Astrocyte (in vitro differentiated cells and primary cell): ENCODE data around the gene CHST11. TPM values are rescaled to one million over a fixed set of nuclear protein-coding genes. Genes with fewer than 3 reads are reported as not detected.

ENCODE experiments used
- DNase-seq: peaks from one replicate; pipeline ENCODE4 v3.0.0-alpha.2; 2010; ENCODE audit warnings: low read depth
- FAIRE-seq: peaks from 2 replicates; lab custom pipeline; 2011; peaks lifted over from hg19 to GRCh38; lab: Jason Lieb, UNC
- H2AFZ ChIP-seq: 2 replicates; pipeline ENCODE4 v1.6.0; 2012; ENCODE audit warnings: low read depth, low read length, inconsistent platforms
- H3K27ac ChIP-seq: 2 replicates; pipeline ENCODE4 v1.5.1; 2011; ENCODE audit warnings: low read depth, low read length, inconsistent platforms
- H3K27me3 ChIP-seq: 2 replicates; pipeline ENCODE4 v1.6.0; 2011; ENCODE audit warnings: low read length, inconsistent platforms; ENCODE audit not compliant: insufficient read depth
- H3K36me3 ChIP-seq: 2 replicates; pipeline ENCODE4 v1.5.1; 2011; ENCODE audit warnings: low read length, inconsistent platforms; ENCODE audit not compliant: insufficient read depth
- H3K4me1 ChIP-seq: 2 replicates; pipeline ENCODE4 v1.5.1; 2011; ENCODE audit warnings: low read length, inconsistent platforms; ENCODE audit not compliant: insufficient read depth
- H3K4me2 ChIP-seq: 2 replicates; pipeline ENCODE4 v1.6.0; 2012; ENCODE audit warnings: low read length, inconsistent platforms
- H3K4me3 ChIP-seq: 2 replicates; pipeline ENCODE4 v1.5.1; 2011; ENCODE audit warnings: low read depth, mild to moderate bottlenecking, low read length, inconsistent platforms; ENCODE audit not compliant: insufficient read depth
- H3K79me2 ChIP-seq: 2 replicates; pipeline ENCODE4 v1.6.0; 2012; ENCODE audit warnings: mild to moderate bottlenecking, low read length, inconsistent platforms; ENCODE audit not compliant: insufficient read depth
- H3K9ac ChIP-seq: 2 replicates; pipeline ENCODE4 v1.6.0; 2012; ENCODE audit warnings: mild to moderate bottlenecking, low read length, inconsistent platforms
- H3K9me3 ChIP-seq: 2 replicates; pipeline ENCODE4 v1.5.1; 2012; ENCODE audit warnings: low read depth, mild to moderate bottlenecking, low read length, inconsistent platforms; ENCODE audit not compliant: insufficient read depth
- H4K20me1 ChIP-seq: 2 replicates; pipeline ENCODE4 v1.6.0; 2012; ENCODE audit warnings: low read length, inconsistent platforms; ENCODE audit not compliant: insufficient read depth
- H3K27ac Mint-ChIP-seq: one replicate; pipeline ENCODE4 v1.8.0; 2021; ENCODE audit warnings: mild to moderate bottlenecking, mixed read lengths; ENCODE audit not compliant: unreplicated experiment
- H3K27me3 Mint-ChIP-seq: one replicate; pipeline ENCODE4 v1.8.0; 2021; ENCODE audit warnings: low read depth, mixed read lengths; ENCODE audit not compliant: unreplicated experiment
- H3K36me3 Mint-ChIP-seq: one replicate; pipeline ENCODE4 v1.8.0; 2021; ENCODE audit warnings: low read depth, mixed read lengths; ENCODE audit not compliant: unreplicated experiment
- H3K4me1 Mint-ChIP-seq: one replicate; pipeline ENCODE4 v1.8.0; 2021; ENCODE audit warnings: low read depth, mixed read lengths; ENCODE audit not compliant: unreplicated experiment
- H3K4me3 Mint-ChIP-seq: one replicate; pipeline ENCODE4 v1.8.0; 2021; ENCODE audit warnings: mild to moderate bottlenecking, moderate library complexity, mixed read lengths; ENCODE audit not compliant: unreplicated experiment
- H3K9me3 Mint-ChIP-seq: one replicate; pipeline ENCODE4 v1.8.0; 2021; ENCODE audit warnings: mild to moderate bottlenecking, mixed read lengths; ENCODE audit not compliant: unreplicated experiment
- EZH2 ChIP-seq: IDR thresholded peaks from 2 replicates; pipeline ENCODE4 v1.6.1; 2012; ENCODE audit warnings: mild to moderate bottlenecking, low read length, inconsistent platforms; ENCODE audit not compliant: insufficient read depth
- total RNA-seq: library from RNA; stranded (reverse); gene quantifications from 2 replicates; pipeline ENCODE4 v1.2.1, GENCODE V29; 2021
- TF ChIP-seq, protein P1 (sequence below): IDR thresholded peaks from 2 replicates; pipeline ENCODE4 v1.5.1; 2011; ENCODE audit warnings: low read depth, mild to moderate bottlenecking, inconsistent platforms, low read length, moderate library complexity; ENCODE audit not compliant: insufficient read depth

The CHST11 gene
- total RNA-seq, 1 donor from 2014 or later: 30.2 TPM

DNA sequence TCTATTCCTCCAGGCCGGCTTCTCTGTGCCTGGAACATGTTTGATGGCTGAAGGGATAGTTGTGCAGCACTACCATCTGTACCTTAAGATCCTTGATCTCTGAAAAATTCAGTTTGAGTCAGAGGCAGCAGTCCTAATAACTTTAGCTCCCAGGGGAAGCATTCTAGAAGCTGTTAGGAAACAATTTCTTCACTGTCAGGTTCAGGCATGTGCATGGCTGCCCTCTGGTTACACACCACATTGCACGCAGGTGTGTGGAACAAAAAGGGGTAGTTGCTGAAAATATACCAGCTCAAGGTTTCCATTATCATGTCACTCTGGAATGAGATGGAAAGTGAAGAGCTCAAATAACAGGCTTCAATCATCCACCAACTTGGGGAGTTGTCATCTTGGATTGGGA, 80.1 kb downstream of the CHST11 start:
- H3K79me2 ChIP-seq: peaks cover 45% of the 10 kb centered on the region
- Mint-ChIP-seq H3K9me3 (peaks cover 1% of the 10 kb centered on the region), H3K4me1 (peaks cover 32% of the 10 kb centered on the region), H3K4me3 (no peak overlapping the region), H3K27me3 (no peaks in the 10 kb centered on the region), H3K27ac (no peak overlapping the region), H3K36me3 (peaks cover 4% of the 10 kb centered on the region)
- H4K20me1 ChIP-seq: peaks cover 72% of the 10 kb centered on the region
- no peaks in the 10 kb centered on the region for H3K36me3 ChIP-seq
- FAIRE-seq: no peak
- no peak overlapping the region for H3K4me2 ChIP-seq
- H3K27ac ChIP-seq: no peak overlapping the region
- no peak overlapping the region for H3K4me3 ChIP-seq
- H2AFZ ChIP-seq: no peak overlapping the region
- no peak overlapping the region for H3K9ac ChIP-seq
- H3K9me3 ChIP-seq: no peaks in the 10 kb centered on the region
- no peaks in the 10 kb centered on the region for H3K4me1 ChIP-seq
- H3K27me3 ChIP-seq: no peaks in the 10 kb centered on the region
- TF ChIP-seq, protein P1, sequence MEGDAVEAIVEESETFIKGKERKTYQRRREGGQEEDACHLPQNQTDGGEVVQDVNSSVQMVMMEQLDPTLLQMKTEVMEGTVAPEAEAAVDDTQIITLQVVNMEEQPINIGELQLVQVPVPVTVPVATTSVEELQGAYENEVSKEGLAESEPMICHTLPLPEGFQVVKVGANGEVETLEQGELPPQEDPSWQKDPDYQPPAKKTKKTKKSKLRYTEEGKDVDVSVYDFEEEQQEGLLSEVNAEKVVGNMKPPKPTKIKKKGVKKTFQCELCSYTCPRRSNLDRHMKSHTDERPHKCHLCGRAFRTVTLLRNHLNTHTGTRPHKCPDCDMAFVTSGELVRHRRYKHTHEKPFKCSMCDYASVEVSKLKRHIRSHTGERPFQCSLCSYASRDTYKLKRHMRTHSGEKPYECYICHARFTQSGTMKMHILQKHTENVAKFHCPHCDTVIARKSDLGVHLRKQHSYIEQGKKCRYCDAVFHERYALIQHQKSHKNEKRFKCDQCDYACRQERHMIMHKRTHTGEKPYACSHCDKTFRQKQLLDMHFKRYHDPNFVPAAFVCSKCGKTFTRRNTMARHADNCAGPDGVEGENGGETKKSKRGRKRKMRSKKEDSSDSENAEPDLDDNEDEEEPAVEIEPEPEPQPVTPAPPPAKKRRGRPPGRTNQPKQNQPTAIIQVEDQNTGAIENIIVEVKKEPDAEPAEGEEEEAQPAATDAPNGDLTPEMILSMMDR: no peak
- no peak for TF ChIP-seq EZH2
- no peak for DNase-seq

DNA sequence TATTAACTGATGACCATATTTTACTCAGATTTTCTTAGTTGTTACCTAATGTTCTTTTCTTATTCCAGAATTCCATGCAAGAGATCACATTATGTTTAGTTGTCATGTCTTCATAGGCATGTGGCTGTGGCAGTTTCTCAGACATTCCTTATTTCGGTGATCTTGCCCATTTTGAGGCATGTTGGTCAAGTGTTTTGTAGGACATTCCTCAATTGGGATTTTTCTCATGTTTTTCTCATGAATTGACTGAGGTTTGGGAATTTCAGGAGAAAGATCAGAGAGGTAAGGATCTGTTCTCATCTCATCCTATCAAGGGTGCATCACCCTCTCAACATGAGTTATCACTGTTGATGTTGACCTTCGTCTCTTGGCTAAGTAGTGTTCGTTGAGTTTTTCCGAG, 81.3 kb downstream of the CHST11 start:
- Mint-ChIP-seq H3K4me1 (peaks cover 32% of the 10 kb centered on the region), H3K9me3 (peaks cover 1% of the 10 kb centered on the region), H3K36me3 (no peaks in the 10 kb centered on the region), H3K27me3 (no peaks in the 10 kb centered on the region), H3K27ac (no peak overlapping the region), H3K4me3 (no peak overlapping the region)
- Histone ChIP-seq H3K9me3 (no peaks in the 10 kb centered on the region), H3K4me3 (no peak overlapping the region), H3K27ac (no peak overlapping the region), H3K4me1 (no peaks in the 10 kb centered on the region), H4K20me1 (peaks cover 70% of the 10 kb centered on the region), H3K9ac (no peak overlapping the region), H3K79me2 (peaks cover 43% of the 10 kb centered on the region), H3K36me3 (no peaks in the 10 kb centered on the region), H3K27me3 (no peaks in the 10 kb centered on the region), H3K4me2 (no peak overlapping the region), H2AFZ (no peak overlapping the region)
- FAIRE-seq (no peak), DNase-seq (no peak)
- TF ChIP-seq EZH2: no peak
- TF ChIP-seq, protein P1: no peak

DNA sequence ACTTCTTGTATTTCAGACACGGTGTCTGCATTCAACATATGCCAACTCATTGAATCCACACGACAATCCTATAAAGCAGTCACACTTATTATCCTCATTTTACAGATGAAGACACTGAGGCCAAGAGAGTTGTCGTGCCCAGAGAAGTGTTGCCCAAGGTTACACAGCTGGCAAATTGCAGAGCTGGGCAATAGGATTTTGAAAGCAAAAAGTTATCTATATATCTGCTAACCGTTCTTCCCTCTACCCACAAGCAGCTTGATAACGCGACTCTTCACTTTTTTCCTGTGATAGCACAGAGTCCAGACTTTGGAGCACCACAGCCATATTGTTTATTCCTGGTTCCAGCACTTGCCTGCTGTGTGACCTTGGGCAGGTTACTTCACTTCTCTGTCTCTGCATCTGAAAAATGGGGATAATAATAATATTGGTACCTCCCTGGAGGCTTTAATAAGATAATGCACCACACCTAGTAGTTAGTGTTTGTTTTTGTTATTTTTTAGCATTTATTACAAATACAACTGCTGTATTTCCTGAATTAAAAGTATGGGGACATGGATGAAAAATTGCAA, 82.2 kb downstream of the CHST11 start:
- peaks cover 48% of the 10 kb centered on the region for H3K79me2 ChIP-seq
- H3K4me3 Mint-ChIP-seq: no peak overlapping the region

More for the DNA sequence above, 82.2 kb downstream of the CHST11 start:
- FAIRE-seq: no peak
- Mint-ChIP-seq H3K9me3 (peaks cover 1% of the 10 kb centered on the region), H3K27ac (no peak overlapping the region), H3K27me3 (no peaks in the 10 kb centered on the region), H3K4me1 (peaks cover 32% of the 10 kb centered on the region), H3K36me3 (no peaks in the 10 kb centered on the region)
- DNase-seq: no peak
- Histone ChIP-seq H3K36me3 (no peaks in the 10 kb centered on the region), H3K4me3 (no peak overlapping the region), H3K27me3 (no peaks in the 10 kb centered on the region), H2AFZ (no peak overlapping the region), H3K9me3 (no peaks in the 10 kb centered on the region), H3K9ac (no peak overlapping the region), H4K20me1 (peaks cover 69% of the 10 kb centered on the region), H3K27ac (no peak overlapping the region), H3K4me2 (no peak overlapping the region), H3K4me1 (no peaks in the 10 kb centered on the region)
- TF ChIP-seq, protein P1: no peak
- no peak for TF ChIP-seq EZH2
